Neural cell (in vitro differentiated cells): ENCODE results near the gene ZDHHC5.

Source experiments
- EP300 ChIP-seq: fragments of 450-650 bp; conservative IDR thresholded peaks from 2 replicates; pipeline ENCODE4 v1.6.1; 2014; ENCODE audit warnings: antibody characterized with exemption, mild to moderate bottlenecking, moderate library complexity; ENCODE audit not compliant: poor library complexity, severe bottlenecking
- EZH2 ChIP-seq: fragments of 200-600, 300-800 bp; shearing (Covaris generic), sonication (generic); IDR thresholded peaks from 2 replicates; pipeline ENCODE4 v1.6.1; 2014; ENCODE audit warnings: antibody characterized with exemption, low read length, borderline replicate concordance, mild to moderate bottlenecking; ENCODE audit not compliant: insufficient read depth, poor library complexity, severe bottlenecking
- MXI1 ChIP-seq: fragments of 450-650 bp; conservative IDR thresholded peaks from 2 replicates; pipeline ENCODE4 v1.6.1; 2014; ENCODE audit warnings: antibody characterized with exemption, mild to moderate bottlenecking; ENCODE audit not compliant: poor library complexity, severe bottlenecking
- POLR2AphosphoS5 ChIP-seq: IDR thresholded peaks from 2 replicates; pipeline ENCODE4 v1.6.1; 2012
- RAD21 ChIP-seq: fragments of 450-650 bp; conservative IDR thresholded peaks from 2 replicates; pipeline ENCODE4 v1.6.1; 2014; ENCODE audit warnings: antibody characterized with exemption, mild to moderate bottlenecking, moderate library complexity
- REST ChIP-seq: IDR thresholded peaks from 2 replicates; pipeline ENCODE4 v1.6.1; 2012; ENCODE audit warnings: borderline replicate concordance
- SMC3 ChIP-seq: fragments of 450-650 bp; conservative IDR thresholded peaks from 2 replicates; pipeline ENCODE4 v1.6.1; 2014; ENCODE audit warnings: antibody characterized with exemption, mild to moderate bottlenecking, moderate library complexity; ENCODE audit not compliant: poor library complexity
- TAF1 ChIP-seq: IDR thresholded peaks from 2 replicates; pipeline ENCODE4 v1.6.1; 2012; ENCODE audit warnings: low read depth
- TF ChIP-seq, protein P1 (sequence below): fragments of 450-650 bp; IDR thresholded peaks from 2 replicates; pipeline ENCODE4 v1.5.1; 2014; ENCODE audit warnings: antibody characterized with exemption, mild to moderate bottlenecking, moderate library complexity; ENCODE audit not compliant: poor library complexity, severe bottlenecking

DNA sequence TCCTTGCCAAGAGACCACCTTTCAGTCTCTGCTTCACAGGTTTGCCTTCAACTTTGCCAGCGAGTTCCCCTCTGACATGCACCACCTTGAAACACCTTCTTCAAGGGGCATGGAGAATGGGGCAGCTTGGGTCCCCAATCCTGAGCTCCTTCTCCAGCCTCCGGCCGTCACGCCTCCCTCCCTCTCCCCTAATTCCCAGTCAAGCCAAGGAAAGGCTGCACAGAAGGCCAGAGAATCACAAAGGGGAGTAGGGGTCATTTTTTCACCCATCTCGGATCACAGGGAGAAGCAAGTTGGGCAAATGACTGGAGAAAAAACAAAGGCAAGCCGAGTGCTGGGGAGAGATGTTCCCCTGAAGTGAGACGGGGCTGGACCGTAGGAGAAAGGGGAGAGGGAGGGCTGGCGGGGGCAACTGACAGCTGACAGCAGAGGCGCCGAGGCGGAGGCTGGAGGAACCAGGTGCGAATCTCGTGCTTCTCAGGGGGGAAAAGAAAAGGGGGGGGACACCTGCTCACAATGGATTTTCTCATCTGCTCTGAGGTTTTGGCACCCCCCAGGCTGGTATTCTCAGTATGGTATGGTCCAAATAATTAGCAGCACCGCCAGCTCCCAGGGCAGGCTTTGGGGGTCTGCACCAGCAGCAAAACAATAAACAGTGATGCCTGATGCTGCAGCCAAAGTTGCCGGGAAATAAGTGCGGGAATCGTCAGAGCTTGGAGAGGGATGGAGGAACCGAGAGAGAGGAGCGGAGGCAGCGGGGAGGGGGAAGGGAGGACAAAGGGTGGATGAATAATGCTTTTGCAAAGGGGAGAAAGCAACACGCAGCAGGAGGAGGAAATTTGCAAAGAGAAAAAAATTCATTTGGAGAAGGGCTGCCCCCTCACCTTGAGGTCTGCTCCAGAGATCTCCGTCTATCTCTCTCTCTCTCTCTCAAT, 18.8 kb upstream of the ZDHHC5 start:
- TF ChIP-seq POLR2AphosphoS5 (peak; percentile 26), TAF1 (peak; percentile 3), EP300 (no peak), EZH2 (no peak), SMC3 (peak; percentile 9), REST (peak; percentile 74), RAD21 (no peak), MXI1 (peak; percentile 30)
- TF ChIP-seq, protein P1, sequence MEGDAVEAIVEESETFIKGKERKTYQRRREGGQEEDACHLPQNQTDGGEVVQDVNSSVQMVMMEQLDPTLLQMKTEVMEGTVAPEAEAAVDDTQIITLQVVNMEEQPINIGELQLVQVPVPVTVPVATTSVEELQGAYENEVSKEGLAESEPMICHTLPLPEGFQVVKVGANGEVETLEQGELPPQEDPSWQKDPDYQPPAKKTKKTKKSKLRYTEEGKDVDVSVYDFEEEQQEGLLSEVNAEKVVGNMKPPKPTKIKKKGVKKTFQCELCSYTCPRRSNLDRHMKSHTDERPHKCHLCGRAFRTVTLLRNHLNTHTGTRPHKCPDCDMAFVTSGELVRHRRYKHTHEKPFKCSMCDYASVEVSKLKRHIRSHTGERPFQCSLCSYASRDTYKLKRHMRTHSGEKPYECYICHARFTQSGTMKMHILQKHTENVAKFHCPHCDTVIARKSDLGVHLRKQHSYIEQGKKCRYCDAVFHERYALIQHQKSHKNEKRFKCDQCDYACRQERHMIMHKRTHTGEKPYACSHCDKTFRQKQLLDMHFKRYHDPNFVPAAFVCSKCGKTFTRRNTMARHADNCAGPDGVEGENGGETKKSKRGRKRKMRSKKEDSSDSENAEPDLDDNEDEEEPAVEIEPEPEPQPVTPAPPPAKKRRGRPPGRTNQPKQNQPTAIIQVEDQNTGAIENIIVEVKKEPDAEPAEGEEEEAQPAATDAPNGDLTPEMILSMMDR, result no peak
